DOHH2 (cell line): ENCODE results near the gene CUTA.

Source experiments
- H3F3A ChIP-seq: fragments of 200-600 bp; sonication (generic), shearing (Covaris generic); 2 replicates; pipeline ENCODE4 v1.6.0; 2016; ENCODE audit warnings: antibody characterized with exemption, mild to moderate bottlenecking; ENCODE audit not compliant: control insufficient read depth, insufficient read depth
- H3K27ac ChIP-seq: fragments of 200-600 bp; sonication (generic); 2 replicates; pipeline ENCODE4 v1.5.1; 2014; ENCODE audit warnings: low read depth, mild to moderate bottlenecking, low read length, moderate library complexity
- H3K27me3 ChIP-seq: fragments of 200-600 bp; sonication (generic); 2 replicates; pipeline ENCODE4 v1.6.1; 2014; ENCODE audit warnings: mild to moderate bottlenecking, low read length, mixed read lengths; ENCODE audit not compliant: control insufficient read depth
- H3K36me3 ChIP-seq: fragments of 200-600 bp; sonication (generic); 2 replicates; pipeline ENCODE4 v1.6.1; 2014; ENCODE audit warnings: mild to moderate bottlenecking, low read length, moderate library complexity, mixed read lengths; ENCODE audit not compliant: control insufficient read depth
- H3K4me1 ChIP-seq: fragments of 200-600 bp; sonication (generic); 2 replicates; pipeline ENCODE4 v1.6.1; 2014; ENCODE audit warnings: mild to moderate bottlenecking, low read length, mixed read lengths; ENCODE audit not compliant: control insufficient read depth
- H3K4me2 ChIP-seq: fragments of 200-600 bp; sonication (generic); 2 replicates; pipeline ENCODE4 v1.6.0; 2014; ENCODE audit warnings: mild to moderate bottlenecking, low read length, moderate library complexity
- H3K4me3 ChIP-seq: fragments of 200-600 bp; sonication (generic); 2 replicates; pipeline ENCODE4 v1.5.1; 2014; ENCODE audit warnings: mild to moderate bottlenecking, low read length, mixed read lengths
- H3K79me2 ChIP-seq: fragments of 200-600 bp; sonication (generic); 2 replicates; pipeline ENCODE4 v1.6.1; 2014; ENCODE audit warnings: mild to moderate bottlenecking, low read length, mixed read lengths; ENCODE audit not compliant: control insufficient read depth
- H3K9me2 ChIP-seq: fragments of 200-600 bp; sonication (generic); replicated peaks from 2 replicates; pipeline ENCODE4 v1.6.1; 2014; ENCODE audit warnings: mild to moderate bottlenecking, low read length, mixed read lengths; ENCODE audit not compliant: control insufficient read depth
- H3K9me3 ChIP-seq: fragments of 200-600 bp; sonication (generic); 2 replicates; pipeline ENCODE4 v1.6.1; 2014; ENCODE audit warnings: antibody characterized with exemption, low read length, mixed read lengths; ENCODE audit not compliant: control insufficient read depth, insufficient read depth
- H4K20me1 ChIP-seq: fragments of 200-600 bp; sonication (generic); 2 replicates; pipeline ENCODE4 v1.6.0; 2014; ENCODE audit warnings: low read depth, mild to moderate bottlenecking, antibody characterized with exemption, low read length, moderate library complexity; ENCODE audit not compliant: control insufficient read depth, insufficient read depth
- CTCF ChIP-seq: fragments of 200-600 bp; sonication (generic); IDR thresholded peaks from one replicate; pipeline ENCODE4 v1.5.1; 2014; ENCODE audit warnings: antibody characterized with exemption, mild to moderate bottlenecking, low read depth, low read length; ENCODE audit not compliant: poor library complexity, severe bottlenecking
- EZH2phosphoT487 ChIP-seq: fragments of 200-600 bp; sonication (generic); IDR thresholded peaks from 2 replicates; pipeline ENCODE4 v1.6.1; 2017; ENCODE audit warnings: borderline replicate concordance, mild to moderate bottlenecking, antibody characterized with exemption, low read length, moderate library complexity, mixed read lengths

CUTA gene

GRCh38 chr6:33391278-33391921 is 26.5 kb downstream of the CUTA start, which contains the start of gene KIFC1:
Gene KIFC1 (plus strand): TSS chr6:33391823. CDS start chr6:33391986, 163 bp downstream.
- Histone ChIP-seq H3K4me2 (peak within 1 kb of the TSS; percentile 86), H3K36me3 (peaks cover 46% of the 10 kb centered on the region), H3K27me3 (no peaks in the 10 kb centered on the region), H3K79me2 (peaks cover 48% of the 10 kb centered on the region), H3K9me2 (no peaks in the 10 kb centered on the region), H3K27ac (peak within 1 kb of the TSS; percentile 86), H3K9me3 (no peaks in the 10 kb centered on the region), H4K20me1 (peaks cover 20% of the 10 kb centered on the region; the same call in 1 of the 2 replicates), H3K4me3 (peak within 1 kb of the TSS; percentile 74), H3F3A (peaks cover 10% of the 10 kb centered on the region), H3K4me1 (peaks cover 32% of the 10 kb centered on the region)
- TF ChIP-seq CTCF, result peak; percentile 91
- TF ChIP-seq EZH2phosphoT487, result no peak

- Histone ChIP-seq H3K9me3 (no peaks in the 10 kb centered on the region), H3K36me3 (peaks cover 41% of the 10 kb centered on the region), H3K27me3 (no peaks in the 10 kb centered on the region), H3K4me1 (peaks cover 30% of the 10 kb centered on the region), H4K20me1 (peaks cover 18% of the 10 kb centered on the region; the same call in 1 of the 2 replicates), H3K9me2 (no peaks in the 10 kb centered on the region), H3K79me2 (peaks cover 42% of the 10 kb centered on the region), H3F3A (peaks cover 10% of the 10 kb centered on the region), H3K27ac (peak overlapping the region; percentile 86), H3K4me2 (peak overlapping the region; percentile 86), H3K4me3 (peak overlapping the region; percentile 74)
- TF ChIP-seq CTCF (no peak), EZH2phosphoT487 (no peak)
These were observed 27.1 kb downstream of the CUTA start for GRCh38 chr6:33390767-33391277.

GRCh38 chr6:33390173-33390572 is 27.7 kb downstream of the CUTA start:
- Histone ChIP-seq H3K9me2 (no peaks in the 10 kb centered on the region), H3K9me3 (no peaks in the 10 kb centered on the region), H3K4me1 (peaks cover 25% of the 10 kb centered on the region), H3K4me2 (peak overlapping the region; percentile 86; the same call in 1 of the 2 replicates), H3K36me3 (peaks cover 34% of the 10 kb centered on the region), H4K20me1 (peaks cover 12% of the 10 kb centered on the region; the same call in 1 of the 2 replicates), H3K79me2 (peaks cover 36% of the 10 kb centered on the region), H3F3A (peaks cover 10% of the 10 kb centered on the region), H3K4me3 (no peak overlapping the region), H3K27ac (no peak overlapping the region), H3K27me3 (no peaks in the 10 kb centered on the region)
- TF ChIP-seq CTCF, result no peak
- TF ChIP-seq EZH2phosphoT487, result no peak
